NCI-H748 (cell line): ENCODE data around the gene COL25A1.
"Not testable (repeated sequence)": the region's sequence is repeated elsewhere in the genome, so short reads cannot be mapped to it uniquely, and the experiment has no call there.

Experiments used
- DNase-seq: peaks from one replicate; lab custom pipeline; 2025; ENCODE audit not compliant: unreplicated experiment; lab: John Stamatoyannopoulos, UW

COL25A1 gene

DNA sequence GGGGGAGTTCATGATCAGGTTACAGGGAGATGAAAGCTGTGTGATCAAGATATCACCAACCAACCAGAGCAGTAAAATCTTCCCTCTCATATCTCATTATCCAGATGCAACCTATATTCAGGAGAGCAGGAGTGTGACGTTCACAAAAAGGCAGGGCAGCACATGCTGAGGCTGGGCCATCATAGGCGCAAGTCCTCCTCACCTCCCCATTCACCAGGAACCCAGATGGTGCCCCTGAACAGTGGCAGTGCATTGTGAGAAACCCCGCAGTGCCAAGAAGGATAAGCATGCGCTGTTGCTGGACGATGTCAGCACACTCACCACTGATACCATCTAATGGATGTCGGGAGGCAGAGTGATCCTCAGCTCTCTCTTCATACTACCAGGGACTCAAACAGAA lies 170.9 kb downstream of the COL25A1 start:
- DNase-seq: no peak

DNA sequence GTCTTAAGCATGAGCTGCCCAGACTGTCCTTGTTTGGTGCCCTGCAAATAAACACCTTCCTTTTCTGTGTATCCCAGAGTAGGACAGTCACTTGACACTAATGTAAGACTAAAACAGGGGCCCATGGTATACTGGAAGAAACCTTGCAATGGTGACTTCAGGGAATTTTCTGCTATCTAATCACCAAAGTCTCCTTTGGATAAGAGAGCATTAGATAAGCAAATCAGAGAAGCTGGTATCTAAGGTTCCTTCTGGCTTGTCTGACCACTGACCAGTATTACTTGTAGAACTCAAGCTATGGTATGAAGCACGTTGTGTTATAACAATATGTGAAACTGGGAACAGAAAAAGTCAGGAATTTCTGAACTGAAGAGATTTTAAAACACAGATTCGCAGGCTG lies 173.9 kb downstream of the COL25A1 start:
- DNase-seq: no peak

DNA sequence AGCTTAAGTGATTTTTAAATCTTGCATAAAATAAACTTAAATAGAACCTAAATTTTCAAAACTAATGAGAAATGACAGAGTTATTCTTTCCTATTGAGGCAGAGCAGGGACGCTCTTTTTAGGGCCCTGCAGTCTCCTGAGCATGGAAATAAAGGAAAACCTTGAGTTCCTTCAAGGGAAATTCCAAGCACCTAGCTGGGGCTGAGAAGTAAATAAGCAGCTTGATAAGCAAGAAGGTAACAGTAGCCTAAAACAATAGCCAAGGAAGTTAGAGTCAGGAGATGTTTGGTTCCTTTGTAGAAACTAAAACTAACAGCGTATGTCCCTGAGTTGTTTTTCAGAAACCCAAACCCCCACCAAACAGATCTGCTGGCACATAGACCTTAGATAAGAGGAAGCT lies 174.6 kb downstream of the COL25A1 start:
- no peak for DNase-seq

DNA sequence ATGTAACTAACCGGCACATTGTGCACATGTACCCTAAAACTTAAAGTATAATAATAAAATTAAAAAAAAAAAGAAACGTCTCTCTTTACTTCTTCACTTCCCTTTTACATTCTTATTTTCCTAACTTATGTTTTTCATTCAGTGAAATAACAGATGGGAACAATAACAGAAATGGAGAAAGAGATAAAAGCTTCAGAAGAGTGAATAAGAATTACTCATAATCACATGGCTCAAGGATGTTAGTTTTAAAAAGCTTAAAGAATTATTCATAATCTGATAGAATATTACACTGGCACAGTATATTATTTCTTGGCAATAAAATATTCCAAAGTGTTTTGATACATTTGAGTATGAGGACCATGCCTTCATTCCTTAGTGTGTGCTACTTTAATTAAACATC lies 175.6 kb downstream of the COL25A1 start:
- no peak for DNase-seq

DNA sequence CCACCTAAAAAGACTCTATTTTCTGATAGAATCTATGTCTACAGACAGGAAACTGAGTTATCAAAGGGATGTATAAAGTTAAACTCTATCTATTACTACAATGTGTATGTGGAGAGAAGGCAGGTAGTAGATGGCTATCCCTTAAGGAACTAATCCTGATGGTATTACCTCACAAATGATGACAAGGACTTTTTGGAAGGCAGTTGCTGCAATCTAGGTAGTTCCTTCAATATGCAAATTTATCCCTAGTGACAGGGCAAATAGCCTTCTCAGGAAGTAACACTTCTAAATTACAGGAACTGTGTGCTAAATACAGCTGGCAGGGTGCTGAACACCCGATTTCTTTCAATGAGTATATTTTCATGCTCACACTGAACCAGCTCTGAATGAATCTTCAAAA lies 177.4 kb downstream of the COL25A1 start:
- no peak for DNase-seq

DNA sequence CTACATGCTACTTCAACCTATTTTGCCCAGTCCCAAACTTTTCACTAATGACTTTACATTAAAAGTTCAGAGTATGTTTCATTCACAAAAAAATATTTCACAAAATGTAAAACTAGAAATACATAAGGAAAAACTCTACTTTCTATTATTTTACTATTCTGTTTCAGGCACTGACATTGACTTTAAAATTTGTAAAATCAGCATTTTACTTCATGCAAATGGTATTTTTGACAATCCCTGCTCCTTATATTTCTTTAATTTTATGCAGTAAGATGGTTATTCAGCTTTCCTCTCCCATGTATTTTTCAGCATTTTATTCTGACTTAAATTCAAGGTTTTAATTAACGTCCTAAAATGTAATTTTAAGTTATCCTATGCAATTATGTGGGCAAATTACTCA lies 178.5 kb downstream of the COL25A1 start:
- DNase-seq: no peak

DNA sequence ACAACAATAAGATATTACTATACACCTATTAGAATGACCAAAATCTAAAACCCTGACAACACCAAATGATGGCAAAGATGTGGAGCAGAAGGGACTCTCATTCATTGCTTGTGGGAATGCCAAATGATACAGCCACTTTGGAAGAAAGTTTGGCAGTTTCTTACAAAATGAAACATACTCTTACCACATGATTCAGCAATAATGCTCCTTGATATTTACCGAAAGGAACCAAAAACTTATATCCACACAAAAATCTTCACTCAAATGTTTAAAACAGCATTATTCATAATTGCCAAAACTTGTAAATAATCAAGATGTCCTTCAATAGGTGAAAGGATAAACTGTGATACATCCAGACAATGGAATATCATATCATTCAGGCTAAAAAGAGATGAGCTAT lies 180.9 kb downstream of the COL25A1 start:
- DNase-seq: no peak

DNA sequence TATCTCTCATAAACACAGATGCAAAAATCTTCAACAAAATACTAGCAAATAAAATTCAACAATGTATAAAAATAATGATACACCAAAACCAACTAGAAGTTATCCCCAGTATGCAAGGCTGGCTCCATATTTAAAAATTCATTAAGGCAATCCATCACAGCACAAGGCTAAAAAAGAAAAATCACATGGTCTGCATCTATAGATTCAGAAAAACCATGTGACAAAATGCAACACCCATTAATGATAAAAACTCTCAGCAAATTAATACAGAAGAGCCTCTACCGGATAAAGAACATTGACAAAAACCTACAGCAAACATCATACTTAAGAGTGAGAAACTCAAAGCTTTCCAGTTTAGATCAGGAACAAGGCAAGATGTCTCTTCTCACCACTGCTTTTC lies 182.6 kb downstream of the COL25A1 start:
- no peak for DNase-seq

DNA sequence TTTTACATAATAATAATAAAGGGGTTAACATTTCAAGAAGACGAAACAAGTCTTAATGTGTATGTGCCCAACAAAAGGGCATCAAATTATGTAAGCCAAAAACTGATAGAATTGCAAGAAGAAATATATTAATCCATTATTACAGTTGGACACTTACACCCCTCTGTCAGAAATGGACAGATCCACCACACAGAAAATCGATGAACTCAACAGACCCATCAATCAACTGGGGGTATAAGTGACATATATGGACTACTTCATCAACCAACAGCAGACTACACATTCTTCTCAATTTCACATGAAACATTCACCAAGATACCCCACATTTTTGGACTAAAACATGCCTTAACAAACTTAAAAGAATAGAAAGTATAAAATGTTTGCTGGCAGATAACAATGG lies 183.8 kb downstream of the COL25A1 start:
- DNase-seq: no peak

DNA sequence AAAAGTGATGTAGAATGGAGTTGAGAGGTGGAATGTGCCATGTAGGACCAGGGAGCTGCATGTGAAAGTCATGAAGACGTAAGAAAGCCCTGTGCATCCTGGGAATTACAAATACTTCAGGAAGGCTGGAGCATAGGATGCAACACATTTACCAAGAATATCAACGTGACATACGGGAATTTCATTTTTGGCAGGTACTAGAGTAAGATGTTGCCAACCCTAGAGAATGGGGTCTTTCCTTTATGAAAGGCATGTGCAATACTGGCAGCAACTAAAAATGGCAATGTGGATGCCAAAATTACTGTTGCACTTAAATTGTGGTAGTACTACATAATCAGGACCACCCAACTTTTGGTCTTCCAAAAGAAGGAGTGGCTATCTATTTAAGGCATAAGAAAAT lies 188.0 kb downstream of the COL25A1 start:
- no peak for DNase-seq

DNA sequence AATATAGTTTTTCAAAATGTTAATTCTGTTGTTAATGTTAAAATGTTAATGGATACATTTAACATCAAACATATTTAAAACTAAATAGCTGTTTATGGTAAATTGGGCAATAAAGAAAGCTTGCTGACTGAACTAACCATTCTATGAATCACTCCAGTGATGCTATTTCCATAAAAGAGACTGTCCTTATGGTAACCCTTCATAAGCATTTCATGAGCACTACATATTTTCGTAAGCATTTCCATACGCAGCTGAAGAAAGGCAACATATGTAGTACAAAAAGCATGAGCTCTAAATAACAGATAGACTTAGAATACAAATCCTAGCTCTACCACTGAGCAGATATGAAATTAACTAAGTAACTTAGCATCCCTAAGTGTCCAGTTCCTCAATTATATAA lies 188.9 kb downstream of the COL25A1 start:
- no peak for DNase-seq

DNA sequence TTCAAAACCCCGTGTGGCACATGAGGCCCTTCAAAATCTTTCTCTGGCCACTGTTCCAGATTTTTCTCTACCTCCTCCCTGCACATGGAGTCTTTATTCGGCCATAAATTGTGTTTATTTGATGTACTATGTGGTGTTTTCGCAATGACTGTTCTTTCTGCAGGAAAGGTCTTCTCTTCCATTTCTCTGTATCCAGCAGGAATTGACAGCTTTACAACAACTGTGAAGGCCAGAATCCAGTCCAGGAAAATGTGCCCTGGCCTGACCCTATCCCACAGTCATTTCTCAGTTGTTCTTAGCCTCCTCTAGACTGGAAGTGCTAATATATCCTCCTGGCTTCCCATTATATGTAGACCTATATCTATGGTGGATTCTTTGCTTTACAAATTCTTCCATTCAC lies 191.4 kb downstream of the COL25A1 start:
- no peak for DNase-seq

DNA sequence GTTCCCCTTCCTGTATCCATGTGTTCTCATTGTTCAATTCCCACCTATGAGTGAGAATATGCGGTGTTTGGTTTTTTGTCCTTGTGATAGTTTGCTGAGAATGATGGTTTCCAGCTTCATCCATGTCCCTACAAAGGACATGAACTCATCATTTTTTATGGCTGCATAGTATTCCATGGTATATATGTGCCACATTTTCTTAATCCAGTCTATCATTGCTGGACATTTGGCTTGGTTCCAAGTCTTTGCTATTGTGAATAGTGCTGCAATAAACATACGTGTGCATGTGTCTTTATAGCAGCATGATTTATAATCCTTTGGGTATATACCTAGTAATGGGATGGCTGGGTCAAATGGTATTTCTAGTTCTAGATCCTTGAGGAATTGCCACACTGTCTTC lies 194.2 kb downstream of the COL25A1 start:
- DNase-seq: not testable (repeated sequence)

DNA sequence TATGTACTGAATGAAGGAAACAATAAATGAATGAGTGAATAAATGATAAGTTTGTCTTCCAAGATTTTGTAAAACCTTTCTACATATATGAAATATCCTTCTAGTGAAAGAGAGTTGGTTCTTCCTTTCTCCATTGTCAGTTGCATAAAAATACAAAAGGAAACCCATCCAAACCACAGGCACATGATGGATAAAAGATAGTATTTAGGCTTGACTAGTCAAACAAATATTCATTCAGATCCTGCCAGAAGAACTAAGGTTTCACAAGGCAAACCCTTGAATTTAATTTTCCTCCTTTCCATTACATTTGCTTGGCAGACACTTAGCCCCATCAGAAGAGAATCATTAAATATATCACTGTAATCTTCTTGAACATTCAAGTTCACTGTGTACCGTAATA lies 208.4 kb downstream of the COL25A1 start:
- no peak for DNase-seq

DNA sequence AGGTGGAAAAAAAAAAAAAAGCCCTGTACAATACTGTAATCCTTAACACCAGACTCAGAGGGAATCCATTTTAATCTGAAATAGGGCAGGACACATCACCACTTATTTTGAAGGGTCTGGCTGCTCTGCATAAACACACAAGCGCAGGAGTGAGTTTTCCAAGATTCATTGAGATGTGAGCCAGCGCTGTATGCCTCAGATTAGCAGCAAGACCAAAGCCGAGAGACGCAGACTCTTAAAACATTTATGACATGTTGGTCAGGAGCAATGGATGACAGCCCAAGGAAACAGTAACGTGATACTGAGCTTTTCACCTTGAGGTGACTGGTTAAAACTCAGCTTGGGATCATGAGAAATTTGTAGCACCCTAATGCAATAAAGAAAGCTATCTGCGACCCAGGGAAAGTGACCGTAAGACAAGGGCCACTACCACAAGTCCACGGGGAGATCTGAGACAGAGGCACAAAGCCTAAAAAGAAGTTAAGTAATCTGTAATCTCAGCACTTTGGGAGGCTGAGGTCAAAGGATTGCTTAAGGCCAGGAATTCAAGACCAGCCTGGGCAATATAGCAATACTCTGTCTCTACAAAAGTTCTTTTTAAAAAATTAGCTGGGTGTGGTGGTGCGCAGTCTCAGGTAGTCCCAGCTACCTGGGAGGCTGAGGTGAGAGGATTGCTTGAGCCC lies 210.6 kb downstream of the COL25A1 start:
- no peak for DNase-seq

DNA sequence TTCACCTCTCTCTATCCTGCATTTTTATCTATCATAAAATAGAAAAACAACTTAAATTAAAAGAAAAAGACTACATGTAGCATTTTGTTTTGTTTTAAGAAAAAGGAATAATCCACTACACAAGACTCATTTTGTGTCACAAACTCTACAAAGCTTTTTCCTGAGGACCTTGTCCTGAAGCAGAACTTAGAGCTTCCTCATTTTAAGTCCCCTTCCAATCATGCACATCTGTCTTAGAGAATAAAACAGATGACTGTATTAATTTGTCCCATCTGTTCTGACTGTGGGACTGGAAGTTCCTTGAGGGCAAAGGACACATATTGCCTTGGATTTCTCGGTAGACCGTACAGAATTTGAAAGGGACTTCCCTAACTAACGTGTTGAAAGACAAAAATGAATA lies 218.5 kb downstream of the COL25A1 start:
- DNase-seq: no peak

DNA sequence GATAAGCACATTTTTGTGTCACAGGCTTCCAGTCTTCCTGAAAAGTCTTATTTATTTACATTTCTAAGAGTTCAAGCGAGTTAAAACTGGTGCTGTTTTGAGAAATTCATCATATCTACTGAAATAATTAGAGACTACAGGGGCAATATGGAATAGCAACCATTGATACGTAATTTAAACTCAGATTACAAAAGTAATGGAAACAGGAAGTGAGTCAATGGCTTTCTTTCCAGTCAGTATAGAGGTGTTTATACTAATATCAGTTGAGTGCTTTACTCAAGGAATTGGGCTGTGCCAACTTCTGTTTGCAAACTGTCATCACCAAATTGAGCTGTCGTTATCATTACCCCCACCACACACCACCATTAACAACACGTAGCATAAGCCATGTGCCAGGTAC lies 222.7 kb downstream of the COL25A1 start:
- peak; percentile 3 for DNase-seq

DNA sequence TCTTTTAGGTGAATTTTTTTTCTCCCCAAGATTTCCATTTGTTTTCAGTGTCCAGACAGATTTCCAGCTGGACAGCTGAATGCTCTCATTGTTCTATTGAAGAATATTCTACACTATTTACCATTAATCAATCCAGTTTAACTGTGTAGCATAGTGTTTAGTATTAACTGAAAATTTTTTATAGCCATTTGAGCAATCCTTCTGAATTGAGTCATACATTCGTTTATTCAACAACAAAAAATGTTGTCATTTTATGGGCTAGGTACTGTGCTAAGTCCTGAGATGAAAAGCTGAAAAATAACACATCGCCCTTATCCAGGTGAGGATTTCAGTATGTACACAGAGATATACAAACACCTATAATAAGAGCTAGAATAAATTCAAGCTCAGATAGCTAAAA lies 223.3 kb downstream of the COL25A1 start:
- DNase-seq: no peak

DNA sequence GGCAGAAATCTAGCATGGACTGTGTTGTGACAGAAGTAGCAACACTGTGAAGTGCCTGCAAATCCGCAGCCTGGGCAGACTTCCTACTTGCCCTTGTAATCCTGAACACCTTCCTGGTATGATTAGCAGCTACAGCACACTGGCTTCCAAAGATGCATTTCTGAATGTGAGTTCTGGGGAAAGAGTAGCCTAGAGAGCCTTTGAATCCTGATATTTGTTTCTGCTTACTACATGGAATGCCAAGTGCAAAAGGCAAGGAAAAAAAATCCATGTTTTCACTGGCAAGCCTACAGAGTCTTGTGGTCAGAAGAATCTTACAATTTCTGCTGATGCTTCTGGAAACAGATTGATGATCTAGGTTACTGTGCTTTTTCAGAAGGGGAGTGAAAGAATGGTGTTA lies 223.7 kb downstream of the COL25A1 start:
- DNase-seq: no peak

DNA sequence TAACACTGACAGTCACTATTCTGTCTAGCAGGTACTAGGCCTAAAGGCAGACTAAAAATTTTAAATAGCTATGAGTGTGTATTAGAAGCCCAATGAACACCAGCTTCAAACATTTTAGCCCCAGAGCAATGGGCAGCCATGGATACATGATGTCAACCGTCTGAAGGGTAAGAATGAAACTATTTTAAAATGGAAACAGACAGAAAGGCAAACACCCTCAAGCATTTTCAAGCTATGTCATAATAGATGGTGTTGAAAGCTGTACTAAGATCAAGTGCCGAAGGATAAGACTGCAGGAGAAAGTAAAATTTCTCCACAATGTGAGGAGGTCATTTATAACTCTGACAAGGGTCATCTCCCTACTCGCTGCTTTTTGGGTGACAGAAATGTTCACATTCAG lies 225.0 kb downstream of the COL25A1 start:
- no peak for DNase-seq

DNA sequence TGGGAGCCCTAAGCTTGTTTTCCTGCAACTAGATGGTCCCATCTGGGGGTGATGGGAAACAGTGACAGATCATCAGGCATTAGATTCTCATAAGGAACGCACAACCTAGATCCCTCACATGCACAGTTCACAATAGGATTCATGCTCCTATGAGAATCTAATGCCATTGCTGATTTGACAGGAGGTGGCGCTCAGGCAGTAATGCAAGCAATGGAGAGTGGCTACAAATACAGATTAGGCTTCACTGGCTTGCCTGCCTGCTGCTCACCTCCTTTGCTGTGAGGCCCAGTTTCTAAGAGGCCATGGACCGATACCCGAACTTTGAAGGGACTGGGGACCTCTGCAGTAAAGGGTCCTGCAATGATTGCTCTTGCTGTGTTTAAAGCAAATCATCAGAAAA lies 225.7 kb downstream of the COL25A1 start:
- not testable (repeated sequence) for DNase-seq

DNA sequence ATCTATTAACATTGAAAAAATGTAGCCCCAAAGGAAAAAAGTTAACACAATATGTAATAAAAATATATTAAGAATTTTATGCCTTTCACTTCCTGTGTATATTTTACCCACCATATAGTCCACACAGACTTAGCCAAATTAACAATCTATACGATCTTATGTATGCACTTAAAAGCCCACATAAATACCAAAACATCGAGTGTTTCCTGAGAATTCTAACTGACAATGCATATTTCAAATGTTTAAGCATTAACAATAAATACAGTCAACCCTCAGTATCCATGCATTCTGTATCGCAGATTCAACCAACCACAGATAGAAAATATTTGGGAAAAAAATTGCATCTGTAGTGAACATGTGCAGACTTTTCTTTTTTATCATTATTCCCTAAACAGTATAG lies 226.8 kb downstream of the COL25A1 start:
- no peak for DNase-seq

DNA sequence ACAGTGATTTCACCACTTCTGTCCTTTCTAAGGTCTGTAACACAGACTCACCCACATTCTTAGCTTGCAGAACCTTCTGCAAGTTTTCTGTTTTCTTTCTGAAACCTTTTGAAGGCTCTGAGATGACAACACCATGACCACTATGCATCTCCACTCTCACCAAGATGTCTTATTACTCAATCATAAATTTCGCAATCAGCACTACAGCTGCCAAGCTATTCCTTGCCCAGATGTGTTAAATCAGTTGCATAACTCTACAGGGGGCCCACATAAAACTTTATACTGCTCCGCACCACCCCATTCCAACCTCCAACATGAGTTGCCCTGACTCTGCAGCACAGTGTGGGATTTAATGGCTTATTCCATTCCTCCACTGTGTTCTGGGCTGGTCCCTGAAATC lies 229.9 kb downstream of the COL25A1 start:
- no peak for DNase-seq

DNA sequence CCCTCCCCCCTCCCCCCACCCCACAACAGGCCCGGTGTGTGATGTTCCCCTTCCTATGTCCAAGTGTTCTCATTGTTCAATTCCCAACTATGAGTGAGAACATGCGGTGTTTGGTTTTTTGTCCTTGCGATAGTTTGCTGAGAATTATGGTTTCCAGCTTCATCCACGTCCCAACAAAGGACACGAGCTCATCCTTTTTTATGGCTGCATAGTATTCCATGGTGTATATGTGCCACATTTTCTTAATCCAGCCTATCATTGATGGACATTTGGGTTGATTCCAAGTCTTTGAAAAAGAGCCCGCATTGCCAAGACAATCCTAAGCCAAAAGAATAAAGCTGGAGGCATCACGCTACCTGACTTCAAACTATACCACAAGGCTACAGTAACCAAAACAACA lies 231.8 kb downstream of the COL25A1 start:
- not testable (repeated sequence) for DNase-seq
